ENCODE measurements around the gene ATXN1. TPM values are rescaled to one million over a fixed set of nuclear protein-coding genes. Genes with fewer than 3 reads are reported as not detected.

The ATXN1 gene
- polyA plus RNA-seq, 2 of the 4 experiments (the other 2 are of a cell fraction), result 2.9 to 8.3 TPM

- H3K9me3 ChIP-seq, result no peaks in the 10 kb centered on the region
- no peak overlapping the region for H3K4me3 ChIP-seq
- ChIA-PET CTCF (no interaction called here), POLR2A (no interaction called here)
- ATAC-seq (no peak), FAIRE-seq (no peak), DNase-seq (ENCODE audit: low read depth in 1 of 2, low spot score in 1 of 2) (no peak)
- 93% methylated on average over 20 of the region's 20 CpGs for WGBS (ENCODE audit: missing lambda C conversion rate)
- no peak overlapping the region for H3K27ac ChIP-seq
- TF ChIP-seq NR3C1 (IDR thresholded peaks at IDR 0.05) (no peak), CHD2 (IDR thresholded peaks at IDR 0.05; ENCODE audit: low read length, partially characterized antibody) (no peak), RAD21 (conservative IDR thresholded peaks at IDR 0.05 in 1 of 2, IDR thresholded peaks at IDR 0.05 in 1 of 2) (no peak), BHLHE40 (IDR thresholded peaks at IDR 0.05; ENCODE audit: low read depth, low read length) (no peak), E2F6 (IDR thresholded peaks at IDR 0.05; ENCODE audit: borderline replicate concordance, low read depth) (no peak), ATOH8 (CRISPR knock-in tag; IDR thresholded peaks at IDR 0.05; ENCODE audit: low read depth) (no peak), CBX8 (IDR thresholded peaks at IDR 0.05) (no peak), JUN (IDR thresholded peaks at IDR 0.05) (no peak), PHF8 (IDR thresholded peaks at IDR 0.05; ENCODE audit: borderline replicate concordance, low read depth) (no peak), HOXA7 (CRISPR knock-in tag; IDR thresholded peaks at IDR 0.05) (no peak), GATA3 (IDR thresholded peaks at IDR 0.05; ENCODE audit: borderline replicate concordance) (no peak), REST (IDR thresholded peaks at IDR 0.05) (no peak)
- H3K4me1 ChIP-seq, result no peaks in the 10 kb centered on the region
- H3K4me2 ChIP-seq, result no peak overlapping the region
Measured at GRCh38 chr6:16306334-16306733, 454.9 kb downstream of the ATXN1 start.

DNA sequence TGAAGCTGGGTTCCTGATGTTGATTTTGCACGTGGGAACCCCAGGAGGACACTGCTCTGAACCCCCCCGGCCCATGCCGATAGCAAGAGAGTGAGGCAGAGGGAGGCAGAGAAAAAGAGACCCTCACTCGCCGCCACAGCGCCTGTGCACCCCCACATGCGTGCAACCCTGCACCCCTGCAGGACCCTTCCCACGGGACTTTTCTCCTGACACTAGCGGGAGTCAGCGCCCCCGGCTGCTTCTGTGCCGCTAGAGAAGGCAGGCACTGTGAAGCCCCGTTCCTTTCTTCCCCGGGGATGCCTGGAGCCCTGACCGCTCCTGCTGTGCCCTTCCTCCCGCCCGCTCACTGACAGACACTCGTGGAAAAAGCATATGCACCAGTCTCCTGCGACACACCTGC is 455.5 kb downstream of the ATXN1 start:
- no peak overlapping the region for H3K27ac ChIP-seq
- H3K4me3 ChIP-seq, result no peak overlapping the region
- POLR2A ChIA-PET, result no interaction called here
- no peak for DNase-seq (ENCODE audit: low read depth in 1 of 2, low spot score in 1 of 2)
- WGBS (ENCODE audit: missing lambda C conversion rate), result 89% methylated on average over 17 of the region's 19 CpGs
- no peak for ATAC-seq
- CTCF ChIA-PET, result no interaction called here
- TF ChIP-seq RCOR1 (IDR thresholded peaks at IDR 0.05; ENCODE audit: low read depth, low read length) (no peak), CHD4 (IDR thresholded peaks at IDR 0.05; ENCODE audit: borderline replicate concordance) (no peak), EHMT2 (IDR thresholded peaks at IDR 0.05; ENCODE audit: low read depth) (no peak), EP300 (IDR thresholded peaks at IDR 0.05) (no peak), RFX5 (IDR thresholded peaks at IDR 0.05) (no peak), CBX2 (IDR thresholded peaks at IDR 0.05; ENCODE audit: borderline replicate concordance, low read depth) (no peak), EHF (CRISPR knock-in tag; IDR thresholded peaks at IDR 0.05) (no peak)
- TF ChIP-seq, protein P1, sequence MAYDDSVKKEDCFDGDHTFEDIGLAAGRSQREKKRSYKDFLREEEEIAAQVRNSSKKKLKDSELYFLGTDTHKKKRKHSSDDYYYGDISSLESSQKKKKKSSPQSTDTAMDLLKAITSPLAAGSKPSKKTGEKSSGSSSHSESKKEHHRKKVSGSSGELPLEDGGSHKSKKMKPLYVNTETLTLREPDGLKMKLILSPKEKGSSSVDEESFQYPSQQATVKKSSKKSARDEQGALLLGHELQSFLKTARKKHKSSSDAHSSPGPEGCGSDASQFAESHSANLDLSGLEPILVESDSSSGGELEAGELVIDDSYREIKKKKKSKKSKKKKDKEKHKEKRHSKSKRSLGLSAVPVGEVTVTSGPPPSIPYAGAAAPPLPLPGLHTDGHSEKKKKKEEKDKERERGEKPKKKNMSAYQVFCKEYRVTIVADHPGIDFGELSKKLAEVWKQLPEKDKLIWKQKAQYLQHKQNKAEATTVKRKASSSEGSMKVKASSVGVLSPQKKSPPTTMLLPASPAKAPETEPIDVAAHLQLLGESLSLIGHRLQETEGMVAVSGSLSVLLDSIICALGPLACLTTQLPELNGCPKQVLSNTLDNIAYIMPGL (CRISPR knock-in tag; IDR thresholded peaks at IDR 0.05; ENCODE audit: borderline replicate concordance), result no peak
- H3K9me3 ChIP-seq, result no peaks in the 10 kb centered on the region
- H3K4me2 ChIP-seq, result no peak overlapping the region
- no peaks in the 10 kb centered on the region for H3K4me1 ChIP-seq
- no peak for FAIRE-seq
